ENCODE results near the gene ARHGAP30.
"Not testable (repeated sequence)": the region's sequence is repeated elsewhere in the genome, so short reads cannot be mapped to it uniquely, and the experiment has no call there.

ARHGAP30 gene

DNA sequence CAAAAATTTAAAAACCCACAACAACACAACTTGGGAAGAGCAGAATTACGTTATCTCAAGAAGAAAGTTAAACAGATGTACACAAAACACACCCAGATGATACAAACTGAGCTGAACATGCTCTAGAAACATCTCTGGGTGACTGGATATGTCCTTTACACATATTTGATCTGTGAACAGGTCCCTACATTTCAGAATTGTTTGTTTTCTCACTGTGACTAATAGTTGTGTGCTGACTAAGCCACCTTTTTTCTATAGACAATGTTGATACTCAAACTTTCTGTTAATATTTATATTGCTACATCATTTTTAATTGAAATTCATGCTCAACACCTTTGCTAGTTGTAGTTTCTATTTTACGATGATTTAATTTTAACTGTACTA, 47.7 kb downstream of the ARHGAP30 start:
- H3K4me3 ChIP-seq (ENCODE audit: low read length): no peak overlapping the region
- TF ChIP-seq, protein P1, sequence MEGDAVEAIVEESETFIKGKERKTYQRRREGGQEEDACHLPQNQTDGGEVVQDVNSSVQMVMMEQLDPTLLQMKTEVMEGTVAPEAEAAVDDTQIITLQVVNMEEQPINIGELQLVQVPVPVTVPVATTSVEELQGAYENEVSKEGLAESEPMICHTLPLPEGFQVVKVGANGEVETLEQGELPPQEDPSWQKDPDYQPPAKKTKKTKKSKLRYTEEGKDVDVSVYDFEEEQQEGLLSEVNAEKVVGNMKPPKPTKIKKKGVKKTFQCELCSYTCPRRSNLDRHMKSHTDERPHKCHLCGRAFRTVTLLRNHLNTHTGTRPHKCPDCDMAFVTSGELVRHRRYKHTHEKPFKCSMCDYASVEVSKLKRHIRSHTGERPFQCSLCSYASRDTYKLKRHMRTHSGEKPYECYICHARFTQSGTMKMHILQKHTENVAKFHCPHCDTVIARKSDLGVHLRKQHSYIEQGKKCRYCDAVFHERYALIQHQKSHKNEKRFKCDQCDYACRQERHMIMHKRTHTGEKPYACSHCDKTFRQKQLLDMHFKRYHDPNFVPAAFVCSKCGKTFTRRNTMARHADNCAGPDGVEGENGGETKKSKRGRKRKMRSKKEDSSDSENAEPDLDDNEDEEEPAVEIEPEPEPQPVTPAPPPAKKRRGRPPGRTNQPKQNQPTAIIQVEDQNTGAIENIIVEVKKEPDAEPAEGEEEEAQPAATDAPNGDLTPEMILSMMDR (conservative IDR thresholded peaks at IDR 0.05; ENCODE audit: low read depth, low read length): no peak
- no peak for DNase-seq (ENCODE audit: low read depth)

DNA sequence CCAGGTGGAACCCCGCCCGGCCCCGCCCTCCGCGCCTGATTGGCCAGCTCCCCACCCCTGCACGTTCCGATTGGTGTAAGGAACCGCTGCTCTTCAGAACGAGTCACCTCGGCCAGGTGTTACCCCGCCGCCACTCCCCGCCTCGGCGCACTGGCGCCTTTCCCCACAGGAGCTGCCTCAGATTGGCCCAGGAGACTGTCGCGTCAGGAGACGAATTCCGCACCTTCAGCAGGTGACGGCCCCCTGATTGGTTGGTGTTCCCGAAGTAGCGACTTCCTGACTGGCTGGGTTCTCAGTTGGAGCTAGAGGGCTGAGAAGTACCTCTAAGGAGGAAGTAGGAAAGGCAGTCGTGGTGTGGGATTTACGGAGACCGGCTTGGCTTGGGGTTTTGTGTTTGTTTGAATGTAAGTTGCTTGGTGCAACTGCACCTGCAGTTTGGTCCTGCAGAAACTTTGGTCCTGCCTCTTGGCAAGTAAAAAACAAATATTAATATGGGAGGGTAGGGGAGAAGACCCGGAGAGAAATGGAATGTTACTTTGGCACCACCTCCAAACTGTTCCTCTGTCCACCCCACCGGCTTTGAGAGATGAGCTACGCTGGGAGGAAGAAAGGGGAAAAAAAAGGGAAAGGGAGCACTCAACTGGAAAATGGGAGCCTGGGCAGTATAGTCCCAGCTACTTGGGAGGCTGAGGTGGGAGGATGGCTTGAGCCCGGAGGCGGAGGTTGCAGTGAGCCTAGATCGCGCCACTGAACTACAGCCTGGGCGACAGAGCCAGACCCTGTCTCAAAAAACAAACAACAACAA, 48.3 kb downstream of the ARHGAP30 start:
- peak overlapping the region; percentile 80 for H3K4me3 ChIP-seq (ENCODE audit: low read length)
- TF ChIP-seq, protein P1 (conservative IDR thresholded peaks at IDR 0.05; ENCODE audit: low read depth, low read length): no peak
- peak; percentile 62 for DNase-seq (ENCODE audit: low read depth)

DNA sequence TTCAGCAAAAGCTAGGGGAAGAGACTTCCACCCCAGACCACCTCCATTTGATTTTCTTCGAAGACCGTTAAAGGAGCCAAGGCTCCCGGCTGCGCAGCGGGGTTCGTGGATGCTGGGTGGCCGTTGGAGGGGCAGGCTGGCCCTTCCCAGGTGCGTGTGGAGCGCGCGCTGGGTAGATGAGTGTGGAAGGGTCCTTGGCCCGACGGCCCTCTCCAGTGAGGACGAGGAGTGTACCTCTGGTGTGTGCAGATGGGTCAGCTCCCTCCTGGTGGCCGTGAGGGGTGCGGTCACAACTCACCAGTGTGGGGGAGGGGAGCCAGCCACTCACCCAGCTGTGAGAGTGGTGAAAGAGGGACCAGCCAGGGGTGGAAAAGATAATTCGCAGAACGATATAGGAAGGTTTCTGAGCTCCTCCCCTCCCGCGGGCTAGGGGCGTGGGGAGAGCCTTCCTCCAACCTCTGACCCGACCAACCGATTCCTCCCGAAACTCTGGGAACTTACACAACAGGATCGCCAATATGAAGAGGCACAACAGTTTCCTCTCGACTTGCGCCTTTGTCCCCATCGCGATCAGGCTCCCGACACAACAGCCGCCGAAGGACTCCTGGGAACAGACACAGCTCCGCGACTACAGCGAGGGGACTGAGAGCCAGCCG, 49.1 kb downstream of the ARHGAP30 start, which contains the start of gene F11R:
TSS of gene F11R (minus strand) at position 644 of the 656 bp plus-strand sequence. CDS start at position 565, 79 bp downstream.
- TF ChIP-seq, protein P1 (conservative IDR thresholded peaks at IDR 0.05; ENCODE audit: low read depth, low read length): peak; percentile 33
- no peak for DNase-seq (ENCODE audit: low read depth)

DNA sequence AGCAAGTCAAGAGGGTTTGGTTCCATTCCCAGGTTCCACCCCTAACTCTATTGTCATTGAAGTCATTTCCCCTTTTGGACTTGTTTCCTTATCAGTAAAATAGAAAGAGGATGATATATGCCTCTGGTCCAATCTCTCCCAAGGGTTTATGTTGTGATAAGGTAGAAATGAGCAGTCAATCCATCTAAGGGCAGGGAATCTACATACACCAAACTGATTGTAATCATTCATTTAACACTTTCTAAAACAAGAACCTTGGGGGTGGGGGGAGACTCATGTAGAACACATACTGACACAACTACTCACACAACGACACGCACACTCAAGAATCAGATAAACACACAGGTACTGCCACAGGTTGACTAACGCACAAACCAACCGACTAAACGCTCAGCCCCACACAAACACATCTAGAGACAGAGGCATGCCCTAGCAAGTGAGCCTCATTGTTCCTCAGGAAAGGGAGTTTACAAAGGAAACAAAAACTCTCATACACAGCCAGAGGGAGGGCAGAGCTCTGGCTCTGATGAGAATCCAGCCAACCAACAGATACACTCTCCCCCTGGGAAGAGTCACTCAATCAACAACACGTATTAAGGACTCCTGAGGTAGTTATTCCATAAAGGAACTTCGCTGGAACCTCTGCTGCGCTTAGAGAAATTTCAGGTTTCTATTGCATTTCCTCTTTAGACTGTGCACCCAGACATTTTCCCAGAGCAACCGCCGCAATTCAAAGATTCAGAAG, 49.8 kb downstream of the ARHGAP30 start:
- peak overlapping the region; percentile 80 for H3K4me3 ChIP-seq (ENCODE audit: low read length)
- TF ChIP-seq, protein P1 (conservative IDR thresholded peaks at IDR 0.05; ENCODE audit: low read depth, low read length): no peak
- no peak for DNase-seq (ENCODE audit: low read depth)

More for the DNA sequence above, 49.1 kb downstream of the ARHGAP30 start, which contains the start of gene F11R:
- H3K4me3 ChIP-seq (ENCODE audit: low read length): peak within 1 kb of the TSS; percentile 80

DNA sequence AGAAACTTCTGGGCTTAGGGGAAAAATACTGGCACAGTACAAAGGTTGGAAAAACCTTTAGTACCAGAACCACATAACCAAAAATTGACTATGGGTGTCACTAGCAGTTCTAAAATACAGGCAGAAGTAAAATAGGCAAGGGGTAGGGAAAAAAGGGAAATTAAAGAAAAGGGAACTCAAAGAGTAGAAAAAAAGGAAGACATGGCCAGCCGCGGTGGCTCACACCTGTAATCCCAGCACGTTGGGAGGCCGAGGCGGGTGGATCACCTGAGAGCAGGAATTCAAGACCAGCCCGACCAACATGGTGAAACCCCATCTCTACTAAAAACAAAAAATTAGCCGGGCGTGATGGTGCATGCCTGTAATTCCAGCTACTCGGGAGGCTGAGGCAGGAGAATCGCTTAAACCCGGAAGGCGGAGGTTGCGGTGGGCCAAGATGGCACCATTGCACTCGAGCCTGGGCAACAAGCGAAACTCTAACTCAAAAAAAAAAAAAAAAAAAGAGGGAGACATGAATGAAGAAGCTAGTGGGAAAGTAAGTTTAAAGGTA, 50.5 kb downstream of the ARHGAP30 start:
- not testable (repeated sequence) for H3K4me3 ChIP-seq (ENCODE audit: low read length); DNase-seq (ENCODE audit: low read depth)

DNA sequence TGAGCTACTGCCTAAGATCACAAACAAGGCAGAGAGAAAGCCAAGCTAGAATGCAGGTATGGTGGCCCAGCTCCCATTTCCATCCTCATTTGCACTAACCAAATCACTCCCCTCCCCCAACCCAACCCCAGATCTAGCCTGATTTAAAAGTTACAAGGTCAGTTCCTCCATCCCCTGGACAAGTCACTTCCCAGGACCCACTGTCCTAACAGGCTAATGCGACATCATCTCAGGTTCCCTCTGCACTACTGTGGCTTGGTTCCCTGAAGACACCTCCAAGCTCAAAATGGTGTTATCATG, 51.1 kb downstream of the ARHGAP30 start:
- no peak overlapping the region for H3K4me3 ChIP-seq (ENCODE audit: low read length)
- DNase-seq (ENCODE audit: low read depth): no peak
- TF ChIP-seq, protein P1 (conservative IDR thresholded peaks at IDR 0.05; ENCODE audit: low read depth, low read length): no peak

All from retinal pigment epithelial cell (primary cell).